Measurements from ENCODE around the gene SYT1.

GRCh38 chr12:79006306-79006705 lies 141.7 kb downstream of the SYT1 start:
- TF ChIP-seq CTCF (IDR thresholded peaks at IDR 0.05) (peak in 1 of 4 experiments; percentile 7), POLR2AphosphoS5 (IDR thresholded peaks at IDR 0.05) (no peak), POLR2A (IDR thresholded peaks at IDR 0.05) (no peak)

Measured in prostate gland (tissue), 2 donors.